Trophoblast cell (in vitro differentiated cells and primary cell): ENCODE measurements around the gene SPANXN4.

ENCODE experiments used
- DNase-seq, 2 donors: peaks; one replicate each; pipeline ENCODE4 v3.0.0-alpha.2; 2016
- H2AFZ ChIP-seq: 2 replicates; pipeline ENCODE4 v1.6.1; 2013; ENCODE audit warnings: low read length, moderate library complexity, mild to moderate bottlenecking; ENCODE audit not compliant: insufficient read depth, poor library complexity
- H2AK5ac ChIP-seq: 2 replicates; pipeline ENCODE4 v1.6.1; 2013; ENCODE audit warnings: mild to moderate bottlenecking, low read length
- H2BK120ac ChIP-seq: 2 replicates; pipeline ENCODE4 v1.6.1; 2013; ENCODE audit warnings: low read length, mild to moderate bottlenecking, moderate library complexity; ENCODE audit not compliant: insufficient read depth, poor library complexity
- H2BK12ac ChIP-seq: 2 replicates; pipeline ENCODE4 v1.6.1; 2013; ENCODE audit warnings: mild to moderate bottlenecking, low read length, moderate library complexity
- H2BK5ac ChIP-seq: 2 replicates; pipeline ENCODE4 v1.6.1; 2013; ENCODE audit warnings: low read length, low read depth, moderate library complexity, mild to moderate bottlenecking; ENCODE audit not compliant: poor library complexity
- H3K14ac ChIP-seq: 2 replicates; pipeline ENCODE4 v1.6.1; 2013; ENCODE audit warnings: mild to moderate bottlenecking, low read length
- H3K18ac ChIP-seq: 2 replicates; pipeline ENCODE4 v1.6.1; 2013; ENCODE audit warnings: mild to moderate bottlenecking, low read length
- H3K23ac ChIP-seq: 2 replicates; pipeline ENCODE4 v1.6.1; 2013; ENCODE audit warnings: low read length
- H3K27ac ChIP-seq: 2 replicates; pipeline ENCODE4 v1.5.1; 2013; ENCODE audit warnings: low read depth, mild to moderate bottlenecking, inconsistent platforms, low read length, moderate library complexity
- H3K27me3 ChIP-seq: 2 replicates; pipeline ENCODE4 v1.6.1; 2013; ENCODE audit warnings: inconsistent platforms, mild to moderate bottlenecking, low read length, moderate library complexity; ENCODE audit not compliant: insufficient read depth
- H3K36me3 ChIP-seq, 2 experiments: 1 replicate in 1 of 2; 2 replicates in 1 of 2; pipeline ENCODE4 v1.6.1; 2013; ENCODE audit warnings: low read length in 2 of 2, mild to moderate bottlenecking in 2 of 2, moderate library complexity in 1 of 2; ENCODE audit not compliant: insufficient read depth in 2 of 2, control insufficient read depth in 1 of 2
- H3K4ac ChIP-seq: 2 replicates; pipeline ENCODE4 v1.6.1; 2013; ENCODE audit warnings: low read depth, mild to moderate bottlenecking, low read length, moderate library complexity
- H3K4me1 ChIP-seq, 2 experiments: 1 replicate in 1 of 2; 2 replicates in 1 of 2; pipeline ENCODE4 v1.6.1; 2013; ENCODE audit warnings: low read length in 2 of 2, mild to moderate bottlenecking in 2 of 2, moderate library complexity in 1 of 2; ENCODE audit not compliant: insufficient read depth in 2 of 2, control insufficient read depth in 1 of 2
- H3K4me2 ChIP-seq: 2 replicates; pipeline ENCODE4 v1.6.1; 2013; ENCODE audit warnings: inconsistent platforms, mild to moderate bottlenecking, low read length, moderate library complexity
- H3K4me3 ChIP-seq: 2 replicates; pipeline ENCODE4 v1.5.1; 2013; ENCODE audit warnings: mild to moderate bottlenecking, low read depth, low read length, inconsistent platforms
- H3K79me1 ChIP-seq: one replicate; pipeline ENCODE4 v1.6.1; 2013; ENCODE audit warnings: low read length
- H3K79me2 ChIP-seq: 2 replicates; pipeline ENCODE4 v1.6.1; 2013; ENCODE audit warnings: low read length, mild to moderate bottlenecking; ENCODE audit not compliant: control insufficient read depth, insufficient read depth, poor library complexity
- H3K9ac ChIP-seq: 2 replicates; pipeline ENCODE4 v1.6.1; 2013; ENCODE audit warnings: mild to moderate bottlenecking, low read length
- H3K9me3 ChIP-seq: 2 replicates; pipeline ENCODE4 v1.6.1; 2013; ENCODE audit warnings: low read depth, mild to moderate bottlenecking, control low read depth, inconsistent platforms, low read length; ENCODE audit not compliant: insufficient read depth
- H4K12ac ChIP-seq: 2 replicates; pipeline ENCODE4 v1.6.1; 2013; ENCODE audit warnings: low read depth, mild to moderate bottlenecking, low read length, moderate library complexity
- H4K8ac ChIP-seq: 2 replicates; pipeline ENCODE4 v1.6.1; 2013; ENCODE audit warnings: low read depth, mild to moderate bottlenecking, low read length, moderate library complexity
- H4K91ac ChIP-seq: one replicate; pipeline ENCODE4 v1.6.1; 2013; ENCODE audit warnings: low read depth, mild to moderate bottlenecking, low read length, moderate library complexity
- WGBS: extraction: QIAGEN DNeasy Blood & Tissue Kit; methylation state at CpG from one replicate; pipeline ENCODE4 v1.1.7; 2013; ENCODE audit warnings: missing lambda C conversion rate; ENCODE audit not compliant: insufficient read length, insufficient coverage; ENCODE audit errors: extremely low coverage; 5-methylcytosine and 5-hydroxymethylcytosine counted together

The SPANXN4 gene

GRCh38 chrX:143081231-143081630, 55.5 kb downstream of the SPANXN4 start:
- no peak for DNase-seq
- Histone ChIP-seq H3K23ac (no peak overlapping the region), H3K36me3 (no peaks in the 10 kb centered on the region), H3K79me2 (no peaks in the 10 kb centered on the region), H3K4me2 (no peak overlapping the region), H3K18ac (no peak overlapping the region), H4K91ac (no peak overlapping the region), H3K4me1 (no peaks in the 10 kb centered on the region), H3K27me3 (no peaks in the 10 kb centered on the region), H3K4ac (no peak overlapping the region), H3K4me3 (no peak overlapping the region), H2BK120ac (no peak overlapping the region), H3K27ac (no peak overlapping the region), H2AK5ac (no peak overlapping the region), H3K9ac (no peak overlapping the region), H2AFZ (no peak overlapping the region), H3K14ac (no peak overlapping the region), H4K12ac (no peak overlapping the region), H4K8ac (no peak overlapping the region), H2BK12ac (no peak overlapping the region), H2BK5ac (no peak overlapping the region), H3K79me1 (no peaks in the 10 kb centered on the region), H3K9me3 (no peaks in the 10 kb centered on the region)
- no CpG with 5 or more reads among the region's 3 CpGs for WGBS

GRCh38 chrX:143082537-143082936, 56.8 kb downstream of the SPANXN4 start:
- Histone ChIP-seq H2BK5ac (no peak overlapping the region), H3K4me2 (no peak overlapping the region), H2AFZ (no peak overlapping the region), H4K91ac (no peak overlapping the region), H3K79me2 (no peaks in the 10 kb centered on the region), H4K8ac (no peak overlapping the region), H2BK12ac (no peak overlapping the region), H3K27ac (no peak overlapping the region), H3K79me1 (no peaks in the 10 kb centered on the region), H3K14ac (no peak overlapping the region), H3K4me3 (no peak overlapping the region), H3K27me3 (no peaks in the 10 kb centered on the region), H3K9ac (no peak overlapping the region), H3K4ac (no peak overlapping the region), H3K23ac (no peak overlapping the region), H2AK5ac (no peak overlapping the region), H3K4me1 (no peaks in the 10 kb centered on the region), H3K18ac (no peak overlapping the region), H4K12ac (no peak overlapping the region), H3K36me3 (no peaks in the 10 kb centered on the region), H3K9me3 (no peaks in the 10 kb centered on the region), H2BK120ac (no peak overlapping the region)
- no peak for DNase-seq
- no CpG with 5 or more reads among the region's 2 CpGs for WGBS
